Mesodermal cell (in vitro differentiated cells): ENCODE measurements around the gene HTR2A.

Experiments used
- H3K27ac ChIP-seq: 2 replicates; pipeline ENCODE4 v1.7.0; 2013; ENCODE audit warnings: mild to moderate bottlenecking, low read depth, low read length, moderate library complexity; ENCODE audit not compliant: severe bottlenecking
- H3K36me3 ChIP-seq: 2 replicates; pipeline ENCODE4 v1.7.1; 2013; ENCODE audit warnings: mild to moderate bottlenecking, low read length, moderate library complexity; ENCODE audit not compliant: control insufficient read depth, insufficient read depth
- H3K4me1 ChIP-seq: one replicate; pipeline ENCODE4 v1.7.1; 2013; ENCODE audit warnings: mild to moderate bottlenecking, low read length; ENCODE audit not compliant: insufficient read depth, control insufficient read depth, poor library complexity, severe bottlenecking
- H3K4me3 ChIP-seq: 2 replicates; pipeline ENCODE4 v1.7.0; 2013; ENCODE audit warnings: low read length, control low read depth, mild to moderate bottlenecking; ENCODE audit not compliant: insufficient read depth, poor library complexity, severe bottlenecking; ENCODE audit errors: extremely low read depth
- H3K9me3 ChIP-seq: 2 replicates; pipeline ENCODE4 v1.7.1; 2013; ENCODE audit warnings: mild to moderate bottlenecking, low read length, moderate library complexity; ENCODE audit not compliant: control insufficient read depth
- WGBS, 2 experiments: methylation state at CpG; one replicate each; pipeline ENCODE4 v1.1.5; 2013; ENCODE audit warnings: missing lambda C conversion rate in 2 of 2; ENCODE audit not compliant: insufficient coverage in 2 of 2; 5-methylcytosine and 5-hydroxymethylcytosine counted together

The HTR2A gene

DNA sequence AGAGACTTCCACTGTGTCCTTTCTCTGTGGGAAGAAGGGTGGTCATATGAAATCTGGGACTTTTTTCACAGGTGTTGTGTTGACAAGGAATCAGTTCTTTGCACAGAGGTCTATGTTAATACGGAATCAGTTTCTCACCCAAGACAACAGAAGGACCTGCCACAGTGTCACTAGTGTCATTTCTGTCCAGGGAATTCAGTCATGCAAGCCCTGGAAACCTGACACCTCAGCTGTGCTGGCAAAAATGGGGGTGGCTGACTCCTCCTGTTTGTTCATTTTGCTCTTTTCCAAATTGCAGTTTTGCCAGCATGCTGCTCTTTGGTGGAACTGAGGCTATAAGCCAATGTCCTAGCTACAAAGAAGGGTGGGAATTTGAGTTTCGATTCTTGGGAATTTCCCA lies 50.1 kb downstream of the HTR2A start:
- 84 to 94% methylated on average over 2 of the region's 2 CpGs for WGBS, 2 experiments
- H3K36me3 ChIP-seq = no peaks in the 10 kb centered on the region
- H3K9me3 ChIP-seq = no peaks in the 10 kb centered on the region
- no peak overlapping the region for H3K4me3 ChIP-seq
- no peaks in the 10 kb centered on the region for H3K4me1 ChIP-seq
- no peak overlapping the region for H3K27ac ChIP-seq

GRCh38 chr13:46845146-46845545 lies 51.7 kb downstream of the HTR2A start:
- H3K36me3 ChIP-seq = no peaks in the 10 kb centered on the region
- H3K4me1 ChIP-seq = no peaks in the 10 kb centered on the region
- 93 to 96% methylated on average over 2 of the region's 2 CpGs for WGBS, 2 experiments
- no peak overlapping the region for H3K27ac ChIP-seq
- no peaks in the 10 kb centered on the region for H3K9me3 ChIP-seq
- H3K4me3 ChIP-seq = no peak overlapping the region

GRCh38 chr13:46844431-46844830 lies 52.4 kb downstream of the HTR2A start:
- H3K9me3 ChIP-seq = no peaks in the 10 kb centered on the region
- WGBS, 2 experiments = 78 to 92% methylated on average over 2 to 3 of the region's 4 CpGs
- no peak overlapping the region for H3K27ac ChIP-seq
- H3K4me1 ChIP-seq = no peaks in the 10 kb centered on the region
- H3K36me3 ChIP-seq = no peaks in the 10 kb centered on the region
- no peak overlapping the region for H3K4me3 ChIP-seq

- no peaks in the 10 kb centered on the region for H3K9me3 ChIP-seq
- 91 to 100% methylated on average over 1 of the region's 1 CpG for WGBS, 2 experiments
- no peak overlapping the region for H3K4me3 ChIP-seq
- no peaks in the 10 kb centered on the region for H3K36me3 ChIP-seq
- no peak overlapping the region for H3K27ac ChIP-seq
- H3K4me1 ChIP-seq = no peaks in the 10 kb centered on the region
Measured at GRCh38 chr13:46839399-46839798, 57.5 kb downstream of the HTR2A start.

- Histone ChIP-seq H3K4me3 (no peak overlapping the region), H3K9me3 (no peaks in the 10 kb centered on the region), H3K27ac (no peak overlapping the region), H3K36me3 (no peaks in the 10 kb centered on the region), H3K4me1 (no peaks in the 10 kb centered on the region)
- 93 to 95% methylated on average over 4 to 6 of the region's 6 CpGs for WGBS, 2 experiments
Measured at GRCh38 chr13:46834657-46835056, 62.2 kb downstream of the HTR2A start.

DNA sequence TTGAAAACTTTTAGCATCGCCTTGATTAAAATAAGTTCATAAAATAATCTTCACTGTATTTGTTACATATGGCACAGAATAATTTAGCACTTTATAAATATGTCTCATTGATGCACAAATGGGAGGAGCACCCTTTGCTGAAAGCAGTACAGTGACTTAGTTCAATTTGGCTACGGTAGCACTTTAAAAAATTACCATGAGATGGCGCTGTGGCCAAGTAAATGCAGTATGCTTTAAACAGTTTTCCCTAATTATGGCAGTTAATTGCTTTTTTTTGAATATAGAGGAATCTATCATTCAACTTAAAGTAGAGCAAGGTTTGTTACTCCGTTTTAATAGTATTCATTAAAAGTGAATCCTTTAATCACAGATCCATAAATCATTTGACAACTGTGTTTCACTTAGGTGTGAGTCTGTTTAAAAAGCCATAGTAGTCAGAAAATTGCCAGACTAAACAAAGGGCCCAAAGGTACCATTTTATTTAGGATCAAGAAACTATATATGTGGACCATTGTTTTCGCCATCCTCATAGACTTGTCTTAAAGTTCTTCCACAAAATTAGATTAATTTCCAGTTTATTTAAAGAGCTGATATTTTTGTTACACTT lies 65.2 kb downstream of the HTR2A start:
- Histone ChIP-seq H3K9me3 (no peaks in the 10 kb centered on the region), H3K4me3 (no peak overlapping the region), H3K36me3 (no peaks in the 10 kb centered on the region), H3K27ac (no peak overlapping the region), H3K4me1 (no peaks in the 10 kb centered on the region)
- WGBS, 2 experiments = no CpG with 5 or more reads among the region's 5 CpGs

DNA sequence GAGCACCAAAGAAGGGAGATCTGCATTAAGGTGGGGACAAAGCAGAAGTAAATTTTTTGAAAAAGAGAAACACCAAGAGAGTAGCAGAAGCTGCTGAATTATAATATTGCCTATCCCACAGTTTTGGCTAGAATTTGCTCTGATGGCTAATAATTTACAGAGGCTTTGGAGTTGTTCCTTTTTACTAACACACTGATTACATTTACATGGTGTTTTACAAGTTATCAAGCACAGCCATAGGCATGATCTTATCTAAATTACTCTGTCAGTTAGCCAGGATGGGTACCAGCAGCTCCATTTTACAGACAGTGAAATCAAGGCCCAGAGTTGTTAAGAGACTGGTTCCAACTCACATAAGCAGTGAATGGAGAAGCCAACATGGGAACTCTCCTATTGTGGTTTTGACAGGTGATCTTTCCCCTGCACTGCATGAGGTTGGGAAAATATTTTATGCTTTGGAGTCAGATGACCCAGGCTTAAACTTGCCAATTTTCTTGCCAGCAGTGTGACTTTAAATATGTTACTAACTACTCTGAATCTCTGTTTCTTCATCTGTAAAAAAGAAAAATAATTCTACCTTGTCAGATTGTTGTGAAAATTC lies 66.3 kb downstream of the HTR2A start:
- Histone ChIP-seq H3K36me3 (no peaks in the 10 kb centered on the region), H3K27ac (no peak overlapping the region), H3K9me3 (no peaks in the 10 kb centered on the region), H3K4me1 (no peaks in the 10 kb centered on the region), H3K4me3 (no peak overlapping the region)

GRCh38 chr13:46822551-46822950 lies 74.3 kb downstream of the HTR2A start:
- no peak overlapping the region for H3K4me3 ChIP-seq
- H3K27ac ChIP-seq = no peak overlapping the region
- H3K9me3 ChIP-seq = no peaks in the 10 kb centered on the region
- 57% methylated on average over 1 of the region's 2 CpGs; no CpG with 5 or more reads in 1 of the 2 experiments for WGBS, 2 experiments
- no peaks in the 10 kb centered on the region for H3K4me1 ChIP-seq
- no peaks in the 10 kb centered on the region for H3K36me3 ChIP-seq

DNA sequence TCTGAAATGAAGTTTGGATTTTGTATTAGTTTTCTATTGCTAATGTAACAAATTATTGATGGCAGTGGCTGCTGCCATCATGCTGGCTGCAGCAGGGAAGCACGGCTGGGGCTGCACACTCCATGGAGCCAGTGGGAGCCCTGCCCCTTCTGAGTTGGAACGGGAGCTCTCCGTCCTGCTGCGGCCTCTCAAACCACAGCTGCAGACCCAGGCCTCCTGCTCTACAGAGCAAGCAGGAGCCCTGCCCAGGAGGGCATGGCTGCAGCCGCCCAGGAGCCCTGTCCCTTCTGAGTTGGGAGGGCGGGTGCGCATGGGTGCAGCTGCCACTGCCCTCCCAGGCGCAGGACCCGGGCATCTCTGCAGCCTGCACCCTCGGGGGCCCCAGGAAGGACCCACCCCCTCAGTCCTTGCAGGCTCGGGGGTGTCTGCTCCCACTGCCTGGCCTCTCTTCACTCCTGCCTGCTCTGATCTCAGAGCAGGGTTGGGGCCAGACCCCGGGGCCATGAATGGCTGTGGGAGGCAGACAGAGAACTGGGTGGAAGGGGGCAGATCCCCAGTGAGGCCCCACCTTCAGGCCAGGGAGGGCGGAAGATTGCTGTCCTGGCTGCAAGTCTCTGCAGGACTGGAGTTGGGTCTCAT lies 78.9 kb downstream of the HTR2A start:
- H3K27ac ChIP-seq = no peak overlapping the region
- H3K4me1 ChIP-seq = no peaks in the 10 kb centered on the region
- no peaks in the 10 kb centered on the region for H3K36me3 ChIP-seq
- H3K4me3 ChIP-seq = no peak overlapping the region
- H3K9me3 ChIP-seq = no peaks in the 10 kb centered on the region
- WGBS, 2 experiments = 85 to 95% methylated on average over 8 to 11 of the region's 13 CpGs

DNA sequence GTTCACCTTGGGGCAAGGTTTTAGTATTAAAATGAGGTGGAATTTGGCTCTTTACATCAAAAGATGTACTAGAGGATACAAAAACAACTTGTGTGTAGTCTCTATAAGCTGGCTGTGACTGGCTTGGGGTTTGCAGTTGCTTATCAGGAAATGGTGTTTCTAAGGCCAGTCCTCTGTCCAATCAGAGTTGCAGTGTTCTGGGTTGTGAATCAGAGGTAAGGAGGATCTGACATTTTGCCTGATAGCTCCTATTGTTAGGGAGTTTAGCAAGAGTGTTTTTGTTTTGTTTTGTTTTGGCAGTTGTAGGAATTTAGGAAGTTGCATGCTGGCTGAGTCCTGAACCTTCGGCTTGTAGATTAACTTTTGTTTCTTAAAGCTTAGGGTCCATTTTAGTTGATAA lies 79.8 kb downstream of the HTR2A start:
- H3K4me3 ChIP-seq = no peak overlapping the region
- no peaks in the 10 kb centered on the region for H3K4me1 ChIP-seq
- no peak overlapping the region for H3K27ac ChIP-seq
- peaks cover 4% of the 10 kb centered on the region for H3K9me3 ChIP-seq
- no peaks in the 10 kb centered on the region for H3K36me3 ChIP-seq
- WGBS, 2 experiments = 73% methylated on average over 1 of the region's 1 CpG; no CpG with 5 or more reads in 1 of the 2 experiments

GRCh38 chr13:46816371-46816770 lies 80.5 kb downstream of the HTR2A start:
- no peak overlapping the region for H3K27ac ChIP-seq
- 91% methylated on average over 1 of the region's 1 CpG; no CpG with 5 or more reads in 1 of the 2 experiments for WGBS, 2 experiments
- peaks cover 5% of the 10 kb centered on the region for H3K9me3 ChIP-seq
- H3K4me3 ChIP-seq = no peak overlapping the region
- H3K4me1 ChIP-seq = no peaks in the 10 kb centered on the region
- no peaks in the 10 kb centered on the region for H3K36me3 ChIP-seq
